Ovary (tissue), 9 donors: ENCODE data around the gene SFT2D2. TPM values are rescaled to one million over a fixed set of nuclear protein-coding genes. Genes with fewer than 3 reads are reported as not detected.

Experiments
- DNase-seq, 5 donors: peaks; one replicate each; pipeline ENCODE4 v3.0.0-alpha.2; 2019 to 2020
- H3K27ac ChIP-seq, 2 donors: fragments of 200-600 bp; one replicate each; pipeline versions ENCODE4 v1.5.1 to v1.8.0; 2019 to 2022
- H3K27me3 ChIP-seq: fragments of 200-600 bp; one replicate; pipeline ENCODE4 v1.8.0; 2022
- H3K36me3 ChIP-seq: fragments of 200-600 bp; sonication (generic); one replicate; pipeline ENCODE4 v1.5.1; 2019
- H3K4me1 ChIP-seq: one replicate; pipeline ENCODE4 v1.8.1; 2013; ENCODE audit warnings: mild to moderate bottlenecking, moderate library complexity; ENCODE audit not compliant: insufficient read depth
- H3K4me3 ChIP-seq: fragments of 200-600 bp; sonication (generic); one replicate; pipeline ENCODE4 v1.5.1; 2017
- H3K9me3 ChIP-seq, 2 donors: fragments of 200-600 bp in 1 of 2; sonication (generic) in 1 of 2; one replicate each; pipeline versions ENCODE4 v1.5.1 to v1.8.1; 2013 to 2019; ENCODE audit warnings: mild to moderate bottlenecking in 1 of 2, moderate library complexity in 1 of 2
- CTCF ChIP-seq, 3 donors: fragments of 450-650 bp in 2 of 3; fragments of 200-600 bp in 1 of 3; IDR thresholded peaks; one replicate each; pipeline versions ENCODE4 v1.5.1 to v1.8.0; 2016 to 2022; ENCODE audit warnings: antibody characterized with exemption in 3 of 3, mild to moderate bottlenecking in 1 of 3
- EP300 ChIP-seq: sonication (generic); formaldehyde crosslinking; IDR thresholded peaks from one replicate; pipeline ENCODE4 v1.6.1; 2017; ENCODE audit warnings: antibody characterized with exemption
- POLR2A ChIP-seq: fragments of 450-650 bp; IDR thresholded peaks from one replicate; pipeline ENCODE4 v1.6.1; 2017; ENCODE audit warnings: antibody characterized with exemption, mild to moderate bottlenecking, moderate library complexity
- WGBS, 3 donors: extraction: QIAGEN DNeasy Blood & Tissue Kit in 1 of 3; methylation state at CpG; one replicate each; pipeline versions ENCODE4 v1.1.5 to v1.1.7; 2013 to 2017; 5-methylcytosine and 5-hydroxymethylcytosine counted together
- intact Hi-C, 4 donors: fragments of 100-400 bp; cut with DNase I; formaldehyde crosslinking; loops; one replicate each; pipeline versions ENCODE4 v1.11.0 to v1.15.1; 2022 to 2023
- polyA plus RNA-seq, 2 donors: library from polyadenylated mRNA; stranded (reverse); fragments of 200-250 nt in 1 of 2; fragments of 350-450 nt in 1 of 2; fragmentation: Illumina TruSeq in 1 of 2; extraction: RNeasy Lipid Tissue Mini Kit (QIAGEN cat#74804) in 1 of 2; gene quantifications; one replicate each; pipeline ENCODE4 v1.2.3, GENCODE V29; 2013 to 2014
- total RNA-seq, 7 donors: library from RNA; depleted of rRNA in 2 of 7; stranded (reverse); fragments of >200 nt in 2 of 7; fragmentation: NEBNext Ultra II Directional in 3 of 7; extraction: Animal tissue kit (Norgen Biotek cat#: 25700) in 3 of 7; gene quantifications; one replicate each; pipeline versions ENCODE4 v1.1.0 to v1.2.4, GENCODE V29; 2016 to 2023
- donor health status: DM: no; HTN: no; CAD: no; lungs with moderate emphysema.
- donor health status: DM: no; HTN: no; CAD: no.
- donor health status: Bipolar disorder and iron deficiency.
- donor health status: DM: yes; HTN: yes; CAD: no.
- donor health status: DM: no; HTN: no; CAD: no.
- donor health status: DM: yes; HTN: yes; CAD: no.

The SFT2D2 gene
- total and polyA plus RNA-seq, 9 donors: 12.6 to 102 (median 68.2) TPM

DNA sequence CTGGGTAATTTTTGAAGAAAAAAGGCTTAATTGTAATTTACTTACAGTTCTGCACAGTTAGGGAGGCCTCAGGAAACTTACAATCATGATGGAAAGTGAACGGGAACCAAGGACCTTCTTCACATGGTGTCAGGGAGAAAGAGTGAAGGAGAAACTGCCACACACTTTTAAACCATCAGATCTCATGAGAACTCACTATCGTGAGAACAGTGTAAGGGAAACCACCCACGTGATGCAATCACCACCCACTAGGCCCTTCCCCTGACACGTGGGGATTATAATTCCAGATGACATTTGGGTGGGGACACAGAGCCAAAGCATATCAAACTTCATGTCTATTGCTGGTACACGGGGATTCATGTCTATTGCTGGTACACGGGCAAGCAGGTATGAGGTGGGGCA, 5.3 kb upstream of the SFT2D2 start:
- TF ChIP-seq CTCF (IDR thresholded peaks at IDR 0.05) (no peak), EP300 (no peak), POLR2A (no peak)
- Histone ChIP-seq H3K4me1 (peaks cover 2% of the 10 kb centered on the region), H3K27me3 (no peaks in the 10 kb centered on the region), H3K27ac (no peak overlapping the region), H3K36me3 (no peaks in the 10 kb centered on the region), H3K4me3 (no peak overlapping the region), H3K9me3 (no peaks in the 10 kb centered on the region)
- WGBS, 3 donors: 70 to 77% (median 74%) methylated on average over 6 of the region's 6 CpGs
- no peak for DNase-seq
- intact Hi-C loops: no loop called here

GRCh38 chr1:168221275-168221674, 4.5 kb upstream of the SFT2D2 start:
- Histone ChIP-seq H3K4me1 (peaks cover 2% of the 10 kb centered on the region), H3K27ac (no peak overlapping the region)

GRCh38 chr1:168223261-168223660, 2.5 kb upstream of the SFT2D2 start:
- intact Hi-C loops: no loop called here
- H3K27ac ChIP-seq: no peak overlapping the region

More at GRCh38 chr1:168221275-168221674, 4.5 kb upstream of the SFT2D2 start:
- intact Hi-C loops: no loop called here
- H3K9me3 ChIP-seq: no peaks in the 10 kb centered on the region
- no peaks in the 10 kb centered on the region for H3K36me3 ChIP-seq
- no peak for DNase-seq
- TF ChIP-seq EP300 (no peak), POLR2A (no peak), CTCF (IDR thresholded peaks at IDR 0.05) (no peak)
- H3K4me3 ChIP-seq: no peak overlapping the region
- 88 to 89% (median 89%) methylated on average over 2 of the region's 2 CpGs for WGBS, 3 donors
- H3K27me3 ChIP-seq: no peaks in the 10 kb centered on the region

DNA sequence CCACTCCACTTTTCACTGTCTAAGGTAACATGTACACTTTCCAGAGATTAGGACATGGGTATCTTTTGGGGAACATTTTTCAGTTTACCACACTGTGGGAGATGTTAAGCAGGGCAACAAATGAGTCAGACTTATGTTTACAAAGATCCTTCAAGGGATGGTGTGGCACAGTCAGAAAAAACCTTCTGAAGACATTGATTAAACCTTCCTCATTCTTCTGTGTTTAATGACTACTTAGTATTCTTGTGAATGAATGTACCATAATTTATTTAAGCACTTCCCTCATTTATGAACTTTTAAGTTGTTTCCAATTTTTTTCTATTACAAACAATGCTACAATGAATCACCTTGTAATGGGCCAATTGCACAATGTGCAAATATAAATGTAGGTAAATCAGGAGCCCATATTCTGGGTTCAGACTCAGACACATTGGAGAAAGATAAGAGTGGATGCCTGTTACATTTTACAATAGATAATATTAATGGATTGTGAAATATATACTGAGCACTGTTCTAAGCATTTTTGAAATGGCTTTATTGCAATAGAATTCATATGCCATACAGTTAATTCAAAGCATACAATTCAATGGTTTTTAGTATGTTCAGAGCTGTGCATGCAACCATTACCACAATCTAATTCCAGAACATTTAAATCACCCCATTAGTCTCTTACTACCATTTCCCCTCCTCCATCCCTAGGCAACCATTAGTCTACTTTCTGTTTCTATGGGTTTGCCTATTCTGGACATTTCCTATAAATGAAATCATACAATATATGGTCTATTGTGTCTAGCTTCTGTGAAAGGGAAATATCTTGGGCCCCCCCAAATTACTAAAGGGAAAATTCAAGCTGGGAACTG, 1.9 kb upstream of the SFT2D2 start:
- intact Hi-C loops: no loop called here
- H3K27me3 ChIP-seq: no peaks in the 10 kb centered on the region
- no peaks in the 10 kb centered on the region for H3K36me3 ChIP-seq

More at GRCh38 chr1:168223261-168223660, 2.5 kb upstream of the SFT2D2 start:
- no peak for DNase-seq
- Histone ChIP-seq H3K4me3 (no peak overlapping the region), H3K4me1 (peaks cover 4% of the 10 kb centered on the region), H3K9me3 (no peaks in the 10 kb centered on the region), H3K36me3 (no peaks in the 10 kb centered on the region), H3K27me3 (no peaks in the 10 kb centered on the region)
- TF ChIP-seq POLR2A: no peak
- TF ChIP-seq CTCF (IDR thresholded peaks at IDR 0.05): no peak
- no peak for TF ChIP-seq EP300

More for the DNA sequence above, 1.9 kb upstream of the SFT2D2 start:
- DNase-seq: no peak
- H3K4me3 ChIP-seq: no peak overlapping the region
- H3K27ac ChIP-seq: no peak overlapping the region
- H3K4me1 ChIP-seq: peaks cover 6% of the 10 kb centered on the region
- TF ChIP-seq POLR2A (no peak), CTCF (IDR thresholded peaks at IDR 0.05) (no peak), EP300 (no peak)
- no peaks in the 10 kb centered on the region for H3K9me3 ChIP-seq
